ENCODE results near the gene LTBP1. TPM values are rescaled to one million over a fixed set of nuclear protein-coding genes. Genes with fewer than 3 reads are reported as not detected.

The LTBP1 gene
- polyA plus RNA-seq, 1 donor (not counting 4 experiments of a cell fraction or from before 2014, with no cell fraction given): 9.2 TPM

GRCh38 chr2:32931519-32931918 lies 15.2 kb upstream of the LTBP1 start:
- TF ChIP-seq EZH2 (IDR thresholded peaks at IDR 0.05; ENCODE audit: low read length): no peak
- TF ChIP-seq, protein P1, sequence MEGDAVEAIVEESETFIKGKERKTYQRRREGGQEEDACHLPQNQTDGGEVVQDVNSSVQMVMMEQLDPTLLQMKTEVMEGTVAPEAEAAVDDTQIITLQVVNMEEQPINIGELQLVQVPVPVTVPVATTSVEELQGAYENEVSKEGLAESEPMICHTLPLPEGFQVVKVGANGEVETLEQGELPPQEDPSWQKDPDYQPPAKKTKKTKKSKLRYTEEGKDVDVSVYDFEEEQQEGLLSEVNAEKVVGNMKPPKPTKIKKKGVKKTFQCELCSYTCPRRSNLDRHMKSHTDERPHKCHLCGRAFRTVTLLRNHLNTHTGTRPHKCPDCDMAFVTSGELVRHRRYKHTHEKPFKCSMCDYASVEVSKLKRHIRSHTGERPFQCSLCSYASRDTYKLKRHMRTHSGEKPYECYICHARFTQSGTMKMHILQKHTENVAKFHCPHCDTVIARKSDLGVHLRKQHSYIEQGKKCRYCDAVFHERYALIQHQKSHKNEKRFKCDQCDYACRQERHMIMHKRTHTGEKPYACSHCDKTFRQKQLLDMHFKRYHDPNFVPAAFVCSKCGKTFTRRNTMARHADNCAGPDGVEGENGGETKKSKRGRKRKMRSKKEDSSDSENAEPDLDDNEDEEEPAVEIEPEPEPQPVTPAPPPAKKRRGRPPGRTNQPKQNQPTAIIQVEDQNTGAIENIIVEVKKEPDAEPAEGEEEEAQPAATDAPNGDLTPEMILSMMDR (optimal IDR thresholded peaks at IDR 0.05 in 1 of 3, IDR thresholded peaks at IDR 0.05 in 1 of 3, conservative IDR thresholded peaks at IDR 0.05 in 1 of 3; ENCODE audit: extremely low read depth in 1 of 3, insufficient read depth in 2 of 3, low read length in 3 of 3): no peak
- H3K9me3 ChIP-seq (ENCODE audit: control insufficient read depth, low read depth, low read length): no peaks in the 10 kb centered on the region
- DNase-seq (ENCODE audit: low read depth, low spot score) (no peak), FAIRE-seq (no peak)
- H3K79me2 ChIP-seq (ENCODE audit: control insufficient read depth, insufficient read depth, low read length): no peaks in the 10 kb centered on the region
- H3K4me2 ChIP-seq (ENCODE audit: control insufficient read depth, extremely low read depth, insufficient read depth, low read depth, low read length): no peak overlapping the region
- H3K36me3 ChIP-seq (ENCODE audit: control insufficient read depth in 2 of 2, extremely low read depth in 1 of 2, insufficient read depth in 2 of 2, low read length in 2 of 2): no peaks in the 10 kb centered on the region
- dilution Hi-C loops (cut with MboI; ENCODE audit: extremely low pct_ligation_motif_present, low sequenced_read_pairs): no loop called here
- H3K9me1 ChIP-seq (ENCODE audit: control insufficient read depth, extremely low read depth, insufficient read depth, low read length): no peaks in the 10 kb centered on the region
- H3K9ac ChIP-seq (ENCODE audit: control insufficient read depth, extremely low read depth, insufficient read depth, low read length): no peak overlapping the region
- H3K4me3 ChIP-seq (ENCODE audit: control insufficient read depth in 2 of 3, extremely low read depth in 1 of 3, insufficient read depth in 2 of 3, low read depth in 1 of 3, low read length in 3 of 3): no peak overlapping the region
- H3K27me3 ChIP-seq (ENCODE audit: control insufficient read depth, extremely low read depth, insufficient read depth, low read length): no peaks in the 10 kb centered on the region
- H4K20me1 ChIP-seq (ENCODE audit: control insufficient read depth, extremely low read depth, insufficient read depth, low read length): no peaks in the 10 kb centered on the region
- H3K27ac ChIP-seq (ENCODE audit: control insufficient read depth, insufficient read depth, low read length): no peak overlapping the region
- no peak overlapping the region for H2AFZ ChIP-seq (ENCODE audit: control insufficient read depth, low read length)
- no peaks in the 10 kb centered on the region for H3K4me1 ChIP-seq (ENCODE audit: control insufficient read depth, extremely low read depth, insufficient read depth, low read length)

DNA sequence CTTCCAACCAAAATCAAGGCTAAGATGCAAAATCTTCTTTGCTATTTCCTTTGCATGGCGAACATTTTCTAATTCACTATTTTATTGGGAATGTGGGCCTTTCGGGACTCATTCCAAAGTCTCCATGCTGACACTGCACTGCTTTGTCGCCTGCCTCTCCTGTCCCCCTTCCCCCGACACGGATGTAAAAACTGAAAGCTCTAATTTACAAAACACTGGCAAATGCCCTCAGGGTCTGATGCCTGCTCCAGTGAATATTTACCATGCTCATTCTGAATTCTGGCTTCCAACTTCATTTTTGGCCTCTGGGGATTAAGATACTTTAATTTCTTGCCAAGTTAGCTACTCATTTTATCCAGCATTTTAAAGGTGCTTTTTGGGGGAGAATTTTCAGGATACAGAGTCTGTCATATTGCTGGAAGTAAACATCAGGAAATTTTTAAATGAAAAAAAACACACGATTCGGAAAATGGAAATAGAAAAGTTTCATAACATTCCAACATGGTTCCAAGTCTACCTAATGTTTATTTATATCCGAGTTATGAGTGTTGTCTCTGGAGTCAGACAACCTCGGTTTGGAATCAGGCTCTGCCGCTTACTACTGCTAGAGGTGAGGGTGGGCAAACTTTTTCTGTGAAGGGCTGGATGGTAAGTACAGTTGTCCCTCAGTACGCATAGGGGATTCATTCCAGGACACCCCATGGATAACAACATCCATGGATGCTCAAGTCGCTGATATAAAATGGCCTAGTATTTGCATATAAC lies 14.6 kb upstream of the LTBP1 start:
- H3K36me3 ChIP-seq (ENCODE audit: control insufficient read depth in 2 of 2, extremely low read depth in 1 of 2, insufficient read depth in 2 of 2, low read length in 2 of 2): no peaks in the 10 kb centered on the region
- TF ChIP-seq, protein P1 (optimal IDR thresholded peaks at IDR 0.05 in 1 of 3, IDR thresholded peaks at IDR 0.05 in 1 of 3, conservative IDR thresholded peaks at IDR 0.05 in 1 of 3; ENCODE audit: extremely low read depth in 1 of 3, insufficient read depth in 2 of 3, low read length in 3 of 3): no peak
- H3K9me3 ChIP-seq (ENCODE audit: control insufficient read depth, low read depth, low read length): no peaks in the 10 kb centered on the region
- H3K9ac ChIP-seq (ENCODE audit: control insufficient read depth, extremely low read depth, insufficient read depth, low read length): no peak overlapping the region
- no peak overlapping the region for H3K4me2 ChIP-seq (ENCODE audit: control insufficient read depth, extremely low read depth, insufficient read depth, low read depth, low read length)
- no peak overlapping the region for H3K4me3 ChIP-seq (ENCODE audit: control insufficient read depth in 2 of 3, extremely low read depth in 1 of 3, insufficient read depth in 2 of 3, low read depth in 1 of 3, low read length in 3 of 3)
- H2AFZ ChIP-seq (ENCODE audit: control insufficient read depth, low read length): no peak overlapping the region
- H3K27me3 ChIP-seq (ENCODE audit: control insufficient read depth, extremely low read depth, insufficient read depth, low read length): no peaks in the 10 kb centered on the region
- dilution Hi-C loops (cut with MboI; ENCODE audit: extremely low pct_ligation_motif_present, low sequenced_read_pairs): no loop called here
- no peaks in the 10 kb centered on the region for H3K79me2 ChIP-seq (ENCODE audit: control insufficient read depth, insufficient read depth, low read length)
- no peak overlapping the region for H3K27ac ChIP-seq (ENCODE audit: control insufficient read depth, insufficient read depth, low read length)
- H4K20me1 ChIP-seq (ENCODE audit: control insufficient read depth, extremely low read depth, insufficient read depth, low read length): no peaks in the 10 kb centered on the region
- H3K9me1 ChIP-seq (ENCODE audit: control insufficient read depth, extremely low read depth, insufficient read depth, low read length): no peaks in the 10 kb centered on the region
- DNase-seq (ENCODE audit: low read depth, low spot score) (no peak), FAIRE-seq (no peak)
- H3K4me1 ChIP-seq (ENCODE audit: control insufficient read depth, extremely low read depth, insufficient read depth, low read length): no peaks in the 10 kb centered on the region

Measured in keratinocyte (primary cell).